ENCODE measurements around the gene CHCHD6. TPM values are rescaled to one million over a fixed set of nuclear protein-coding genes. Genes with fewer than 3 reads are reported as not detected.

CHCHD6 gene
- total RNA-seq, 1 experiment from 2014 or later: 36.3 TPM

GRCh38 chr3:126851382-126851781 lies 147.3 kb downstream of the CHCHD6 start:
- intact Hi-C loops (cut with micrococcal nuclease): no loop called here
- TF ChIP-seq EZH2 (IDR thresholded peaks at IDR 0.05) (no peak), POLR2AphosphoS5 (IDR thresholded peaks at IDR 0.05; ENCODE audit: low read depth, low read length) (no peak), YY1 (IDR thresholded peaks at IDR 0.05; ENCODE audit: extremely low read depth, insufficient replicate concordance, low read depth, low read length) (no peak), SP1 (IDR thresholded peaks at IDR 0.05; ENCODE audit: low read depth) (no peak), CEBPB (IDR thresholded peaks at IDR 0.05; ENCODE audit: low read depth) (no peak), TCF7L2 (IDR thresholded peaks at IDR 0.05; ENCODE audit: borderline replicate concordance, extremely low read depth, insufficient read depth, insufficient read length) (no peak), FOSL1 (IDR thresholded peaks at IDR 0.05; ENCODE audit: low read depth) (no peak)
- TF ChIP-seq, protein P1, sequence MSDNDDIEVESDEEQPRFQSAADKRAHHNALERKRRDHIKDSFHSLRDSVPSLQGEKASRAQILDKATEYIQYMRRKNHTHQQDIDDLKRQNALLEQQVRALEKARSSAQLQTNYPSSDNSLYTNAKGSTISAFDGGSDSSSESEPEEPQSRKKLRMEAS (IDR thresholded peaks at IDR 0.05): no peak
- TF ChIP-seq, protein P2, sequence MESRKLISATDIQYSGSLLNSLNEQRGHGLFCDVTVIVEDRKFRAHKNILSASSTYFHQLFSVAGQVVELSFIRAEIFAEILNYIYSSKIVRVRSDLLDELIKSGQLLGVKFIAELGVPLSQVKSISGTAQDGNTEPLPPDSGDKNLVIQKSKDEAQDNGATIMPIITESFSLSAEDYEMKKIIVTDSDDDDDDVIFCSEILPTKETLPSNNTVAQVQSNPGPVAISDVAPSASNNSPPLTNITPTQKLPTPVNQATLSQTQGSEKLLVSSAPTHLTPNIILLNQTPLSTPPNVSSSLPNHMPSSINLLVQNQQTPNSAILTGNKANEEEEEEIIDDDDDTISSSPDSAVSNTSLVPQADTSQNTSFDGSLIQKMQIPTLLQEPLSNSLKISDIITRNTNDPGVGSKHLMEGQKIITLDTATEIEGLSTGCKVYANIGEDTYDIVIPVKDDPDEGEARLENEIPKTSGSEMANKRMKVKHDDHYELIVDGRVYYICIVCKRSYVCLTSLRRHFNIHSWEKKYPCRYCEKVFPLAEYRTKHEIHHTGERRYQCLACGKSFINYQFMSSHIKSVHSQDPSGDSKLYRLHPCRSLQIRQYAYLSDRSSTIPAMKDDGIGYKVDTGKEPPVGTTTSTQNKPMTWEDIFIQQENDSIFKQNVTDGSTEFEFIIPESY (IDR thresholded peaks at IDR 0.05; ENCODE audit: extremely low read depth, insufficient replicate concordance, low read length): no peak

More at GRCh38 chr3:126851382-126851781, 147.3 kb downstream of the CHCHD6 start:
- H4K20me1 ChIP-seq (ENCODE audit: insufficient read depth): no peaks in the 10 kb centered on the region
- H3K9me2 ChIP-seq (ENCODE audit: insufficient read depth): no peaks in the 10 kb centered on the region
- H3K9me3 ChIP-seq (ENCODE audit: control insufficient read depth in 1 of 2, insufficient read depth in 1 of 2, low read depth in 1 of 2, low read length in 2 of 2): no peaks in the 10 kb centered on the region
- no peak overlapping the region for H3K27ac ChIP-seq (ENCODE audit: low read depth, low read length)
- BruUV-seq (replicated peaks): no TSS peak
- ChIA-PET POLR2A (no interaction called here), RAD21 (ENCODE audit: low non-redundant PET in 1 of 2, low total read pairs in 2 of 2, uncharacterized antibody in 2 of 2, unreplicated experiment in 2 of 2) (no interaction called here), CTCF (no interaction called here)
- no peak overlapping the region for H2AFZ ChIP-seq (ENCODE audit: low read depth, low read length, poor library complexity, severe bottlenecking)
- H3K27me3 ChIP-seq (ENCODE audit: insufficient read depth, low read length): no peaks in the 10 kb centered on the region
- no peak overlapping the region for H3K4me3 ChIP-seq (replicated peaks in 1 of 2; ENCODE audit: low read depth in 1 of 2, low read length in 2 of 2)
- H3K4me2 ChIP-seq (ENCODE audit: low read length): no peak overlapping the region
- no peak overlapping the region for H3K9ac ChIP-seq (ENCODE audit: low read length)
- ATAC-seq (no peak), DNase-seq (ENCODE audit: low read depth, low spot score) (no peak)
- H3K36me3 ChIP-seq (ENCODE audit: control insufficient read depth in 1 of 2, insufficient read depth in 2 of 2, low read length in 2 of 2): no peaks in the 10 kb centered on the region
- no peaks in the 10 kb centered on the region for H3K79me2 ChIP-seq (ENCODE audit: insufficient read depth, low read length)
- peaks cover 0 to 9% of the 10 kb centered on the region in 2 experiments; a peak in 1 of 4 replicates for H3K4me1 ChIP-seq (ENCODE audit: control insufficient read depth in 1 of 2, insufficient read depth in 2 of 2, low read length in 2 of 2)

All from HCT116 (cell line).